H9 (cell line): ENCODE measurements around the gene TRAPPC8. TPM values are rescaled to one million over a fixed set of nuclear protein-coding genes. Genes with fewer than 3 reads are reported as not detected.
"Not testable (repeated sequence)": the region's sequence is repeated elsewhere in the genome, so short reads cannot be mapped to it uniquely, and the experiment has no call there.

Experiments used
- DNase-seq: peaks from one replicate; pipeline ENCODE4 v3.0.0-alpha.2; 2017
- H2AFZ ChIP-seq: one replicate; pipeline ENCODE4 v1.6.1; 2013; ENCODE audit warnings: mild to moderate bottlenecking, low read length, control low read depth, moderate library complexity
- H2AK5ac ChIP-seq: 2 replicates; pipeline ENCODE4 v1.6.1; 2013; ENCODE audit warnings: low read length, control low read depth, mixed read lengths; ENCODE audit not compliant: insufficient read length
- H2BK120ac ChIP-seq: one replicate; pipeline ENCODE4 v1.6.1; 2013; ENCODE audit warnings: low read depth, mild to moderate bottlenecking, low read length, control low read depth, inconsistent platforms; ENCODE audit not compliant: poor library complexity, severe bottlenecking
- H2BK12ac ChIP-seq: 2 replicates; pipeline ENCODE4 v1.6.1; 2013; ENCODE audit warnings: low read length, control low read depth, mixed read lengths, low read depth; ENCODE audit not compliant: insufficient read length
- H2BK15ac ChIP-seq: 2 replicates; pipeline ENCODE4 v1.6.1; 2013; ENCODE audit warnings: low read depth, low read length, control low read depth
- H2BK20ac ChIP-seq: one replicate; pipeline ENCODE4 v1.6.1; 2013; ENCODE audit warnings: low read depth, mild to moderate bottlenecking, low read length, control low read depth, inconsistent platforms; ENCODE audit not compliant: poor library complexity, severe bottlenecking
- H2BK5ac ChIP-seq: 2 replicates; pipeline ENCODE4 v1.6.1; 2013; ENCODE audit warnings: low read length, control low read depth, mixed read lengths; ENCODE audit not compliant: insufficient read length
- H3K14ac ChIP-seq: 2 replicates; pipeline ENCODE4 v1.6.1; 2013; ENCODE audit warnings: low read length, control low read depth; ENCODE audit not compliant: insufficient read depth
- H3K18ac ChIP-seq: 2 replicates; pipeline ENCODE4 v1.6.1; 2013; ENCODE audit warnings: low read depth, mild to moderate bottlenecking, mixed read lengths, low read length, control low read depth; ENCODE audit not compliant: insufficient read length
- H3K23ac ChIP-seq: 2 replicates; pipeline ENCODE4 v1.6.1; 2013; ENCODE audit warnings: low read length, control low read depth, mixed read lengths, low read depth; ENCODE audit not compliant: insufficient read length
- H3K23me2 ChIP-seq: 2 replicates; pipeline ENCODE4 v1.6.1; 2013; ENCODE audit warnings: low read depth, mild to moderate bottlenecking, mixed read lengths, low read length, control low read depth; ENCODE audit not compliant: insufficient read length, poor library complexity, severe bottlenecking
- H3K27ac ChIP-seq: 2 replicates; pipeline ENCODE4 v1.5.1; 2013; ENCODE audit warnings: low read length, control low read depth, mixed read lengths, low read depth; ENCODE audit not compliant: insufficient read length
- H3K27me3 ChIP-seq: 2 replicates; pipeline ENCODE4 v1.6.1; 2013; ENCODE audit warnings: low read length, control low read depth, inconsistent platforms; ENCODE audit not compliant: insufficient read depth
- H3K4ac ChIP-seq: 2 replicates; pipeline ENCODE4 v1.6.1; 2013; ENCODE audit warnings: low read depth, mild to moderate bottlenecking, control low read depth, inconsistent platforms, low read length, moderate library complexity
- H3K4me1 ChIP-seq: 2 replicates; pipeline ENCODE4 v1.6.1; 2013; ENCODE audit warnings: low read length, control low read depth, inconsistent platforms; ENCODE audit not compliant: insufficient read depth
- H3K4me2 ChIP-seq: 2 replicates; pipeline ENCODE4 v1.6.1; 2013; ENCODE audit warnings: low read length, control low read depth, mixed read lengths; ENCODE audit not compliant: insufficient read length, insufficient read depth
- H3K56ac ChIP-seq: 2 replicates; pipeline ENCODE4 v1.6.1; 2013; ENCODE audit warnings: low read depth, mild to moderate bottlenecking, mixed read lengths, low read length, control low read depth; ENCODE audit not compliant: insufficient read length
- H3K79me1 ChIP-seq: 2 replicates; pipeline ENCODE4 v1.6.1; 2013; ENCODE audit warnings: low read depth, mild to moderate bottlenecking, moderate library complexity, low read length, control low read depth, inconsistent platforms; ENCODE audit not compliant: insufficient read depth, poor library complexity, severe bottlenecking
- H3K79me2 ChIP-seq: 2 replicates; pipeline ENCODE4 v1.6.1; 2013; ENCODE audit warnings: low read length, control low read depth, inconsistent platforms; ENCODE audit not compliant: insufficient read depth
- H3K9ac ChIP-seq: 2 replicates; pipeline ENCODE4 v1.6.1; 2013; ENCODE audit warnings: low read length, control low read depth, mixed read lengths; ENCODE audit not compliant: insufficient read length; ENCODE audit errors: extremely low read depth
- H3K9me3 ChIP-seq: one replicate; pipeline ENCODE4 v1.6.1; 2013; ENCODE audit warnings: low read depth, low read length, inconsistent platforms; ENCODE audit not compliant: control insufficient read depth
- H3T11ph ChIP-seq: one replicate; pipeline ENCODE4 v1.6.1; 2013; ENCODE audit warnings: mild to moderate bottlenecking, low read length, control low read depth, inconsistent platforms
- H4K20me1 ChIP-seq: one replicate; pipeline ENCODE4 v1.6.1; 2013; ENCODE audit not compliant: control insufficient read depth, insufficient read length, insufficient read depth
- H4K5ac ChIP-seq: 2 replicates; pipeline ENCODE4 v1.6.1; 2013; ENCODE audit warnings: low read depth, mild to moderate bottlenecking, mixed read lengths, low read length, control low read depth; ENCODE audit not compliant: insufficient read length
- H4K8ac ChIP-seq: replicated peaks from 2 replicates; pipeline ENCODE4 v1.6.1; 2013; ENCODE audit warnings: low read length, control low read depth, mixed read lengths, low read depth; ENCODE audit not compliant: insufficient read length
- H4K91ac ChIP-seq: 2 replicates; pipeline ENCODE4 v1.6.1; 2013; ENCODE audit warnings: low read depth, mild to moderate bottlenecking, moderate library complexity, mixed read lengths, low read length, control low read depth; ENCODE audit not compliant: insufficient read length
- H3K27ac Mint-ChIP-seq, 3 experiments: 2 replicates in 2 of 3; 3 replicates in 1 of 3; pipeline ENCODE4 v1.8.0; 2020 to 2021; ENCODE audit warnings: mixed read lengths in 3 of 3, mild to moderate bottlenecking in 1 of 3, moderate library complexity in 1 of 3
- H3K27me3 Mint-ChIP-seq: 2 replicates; pipeline ENCODE4 v1.8.0; 2021; ENCODE audit warnings: low read depth, mild to moderate bottlenecking, moderate library complexity, mixed read lengths
- H3K36me3 Mint-ChIP-seq, 3 experiments: 2 replicates in 2 of 3; 3 replicates in 1 of 3; pipeline ENCODE4 v1.8.0; 2020 to 2021; ENCODE audit warnings: low read depth in 3 of 3, mixed read lengths in 3 of 3; ENCODE audit not compliant: insufficient read depth in 1 of 3
- H3K4me1 Mint-ChIP-seq, 2 experiments: 2 replicates each; pipeline ENCODE4 v1.8.0; 2020; ENCODE audit warnings: mixed read lengths in 2 of 2
- H3K4me3 Mint-ChIP-seq, 2 experiments: 2 replicates in 1 of 2; 3 replicates in 1 of 2; pipeline ENCODE4 v1.8.0; 2020 to 2021; ENCODE audit warnings: mild to moderate bottlenecking in 2 of 2, mixed read lengths in 2 of 2, moderate library complexity in 1 of 2
- H3K9me3 Mint-ChIP-seq, 2 experiments: 2 replicates in 1 of 2; 3 replicates in 1 of 2; pipeline ENCODE4 v1.8.0; 2020; ENCODE audit warnings: mild to moderate bottlenecking in 2 of 2, mixed read lengths in 2 of 2, moderate library complexity in 1 of 2
- WGBS: extraction: QIAGEN DNeasy Blood & Tissue Kit; methylation state at CpG from one replicate; pipeline ENCODE4 v1.1.7; 2013; ENCODE audit warnings: missing lambda C conversion rate, low lambda C conversion rate, mixed read lengths; ENCODE audit not compliant: insufficient read length; ENCODE audit errors: extremely low coverage; 5-methylcytosine and 5-hydroxymethylcytosine counted together
- total RNA-seq: library from RNA; stranded (reverse); gene quantifications from 2 replicates; pipeline ENCODE4 v1.2.1, GENCODE V29; 2021
- TF ChIP-seq, protein P1 (sequence below): fragments of 200-600 bp; sonication (generic); conservative IDR thresholded peaks from 3 replicates; pipeline ENCODE4 v1.8.0; 2021; ENCODE audit warnings: antibody characterized with exemption, mild to moderate bottlenecking

The TRAPPC8 gene
- total RNA-seq, 1 experiment from 2014 or later, result 40.4 TPM

DNA sequence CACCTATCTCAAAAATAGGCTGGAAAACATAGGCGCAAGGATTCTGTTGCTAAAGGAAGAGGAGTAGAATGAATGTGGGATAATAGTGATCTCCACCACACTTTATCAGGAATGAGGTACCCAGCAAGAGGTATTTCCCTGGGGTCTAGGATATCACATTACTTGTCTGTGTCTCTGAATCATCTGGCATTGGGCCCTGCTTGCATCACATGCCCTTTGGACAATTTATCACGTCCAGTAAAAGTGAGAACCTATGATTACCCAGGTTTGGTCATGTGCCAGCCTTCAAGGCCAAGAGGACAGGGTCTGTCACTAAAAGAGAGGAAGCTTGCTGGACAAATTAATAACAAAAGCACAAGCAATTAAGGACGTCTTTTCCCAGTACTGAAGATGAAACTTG, 11.4 kb upstream of the TRAPPC8 start:
- H3K27me3 Mint-ChIP-seq, result no peaks in the 10 kb centered on the region
- H3K4me1 ChIP-seq, result peaks cover 9% of the 10 kb centered on the region; the same call in 1 of the 2 replicates
- H3K9me3 Mint-ChIP-seq, result peaks cover 4 to 5% of the 10 kb centered on the region in 2 experiments; a peak in 4 of 5 replicates
- no peak overlapping the region for H4K8ac ChIP-seq
- H3K79me2 ChIP-seq, result no peaks in the 10 kb centered on the region
- H2BK12ac ChIP-seq, result no peak overlapping the region
- no peak overlapping the region for H4K91ac ChIP-seq
- no peaks in the 10 kb centered on the region for H3K9me3 ChIP-seq
- no peak overlapping the region for H3K27ac ChIP-seq
- DNase-seq, result no peak
- no peaks in the 10 kb centered on the region for H3K79me1 ChIP-seq
- H2BK20ac ChIP-seq, result no peak overlapping the region
- H2AK5ac ChIP-seq, result no peak overlapping the region
- H3K36me3 Mint-ChIP-seq, result peaks cover 0 to 3% (median 2%) of the 10 kb centered on the region in 3 experiments; a peak in 2 of 7 replicates
- no peaks in the 10 kb centered on the region for H4K20me1 ChIP-seq
- H3K4me1 Mint-ChIP-seq, result peaks cover 38 to 41% of the 10 kb centered on the region in 2 experiments
- no CpG with 5 or more reads among the region's 3 CpGs for WGBS
- H3K4me2 ChIP-seq, result no peak overlapping the region
- H2BK120ac ChIP-seq, result no peak overlapping the region
- H3K4me3 Mint-ChIP-seq, result no peak overlapping the region
- no peaks in the 10 kb centered on the region for H3K23me2 ChIP-seq
- TF ChIP-seq, protein P1, sequence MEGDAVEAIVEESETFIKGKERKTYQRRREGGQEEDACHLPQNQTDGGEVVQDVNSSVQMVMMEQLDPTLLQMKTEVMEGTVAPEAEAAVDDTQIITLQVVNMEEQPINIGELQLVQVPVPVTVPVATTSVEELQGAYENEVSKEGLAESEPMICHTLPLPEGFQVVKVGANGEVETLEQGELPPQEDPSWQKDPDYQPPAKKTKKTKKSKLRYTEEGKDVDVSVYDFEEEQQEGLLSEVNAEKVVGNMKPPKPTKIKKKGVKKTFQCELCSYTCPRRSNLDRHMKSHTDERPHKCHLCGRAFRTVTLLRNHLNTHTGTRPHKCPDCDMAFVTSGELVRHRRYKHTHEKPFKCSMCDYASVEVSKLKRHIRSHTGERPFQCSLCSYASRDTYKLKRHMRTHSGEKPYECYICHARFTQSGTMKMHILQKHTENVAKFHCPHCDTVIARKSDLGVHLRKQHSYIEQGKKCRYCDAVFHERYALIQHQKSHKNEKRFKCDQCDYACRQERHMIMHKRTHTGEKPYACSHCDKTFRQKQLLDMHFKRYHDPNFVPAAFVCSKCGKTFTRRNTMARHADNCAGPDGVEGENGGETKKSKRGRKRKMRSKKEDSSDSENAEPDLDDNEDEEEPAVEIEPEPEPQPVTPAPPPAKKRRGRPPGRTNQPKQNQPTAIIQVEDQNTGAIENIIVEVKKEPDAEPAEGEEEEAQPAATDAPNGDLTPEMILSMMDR, result no peak
- H2BK5ac ChIP-seq, result no peak overlapping the region
- no peak overlapping the region for H2AFZ ChIP-seq
- no peak overlapping the region for H3T11ph ChIP-seq
- no peak overlapping the region for H4K5ac ChIP-seq
- H2BK15ac ChIP-seq, result no peak overlapping the region
- H3K23ac ChIP-seq, result no peak overlapping the region
- H3K18ac ChIP-seq, result no peak overlapping the region
- H3K27ac Mint-ChIP-seq, result peak overlapping the region in 2 of 3 experiments; percentile 0 to 2; a peak in 3 of 7 replicates
- no peaks in the 10 kb centered on the region for H3K27me3 ChIP-seq
- H3K4ac ChIP-seq, result no peak overlapping the region
- no peak overlapping the region for H3K9ac ChIP-seq
- no peak overlapping the region for H3K14ac ChIP-seq
- H3K56ac ChIP-seq, result no peak overlapping the region

DNA sequence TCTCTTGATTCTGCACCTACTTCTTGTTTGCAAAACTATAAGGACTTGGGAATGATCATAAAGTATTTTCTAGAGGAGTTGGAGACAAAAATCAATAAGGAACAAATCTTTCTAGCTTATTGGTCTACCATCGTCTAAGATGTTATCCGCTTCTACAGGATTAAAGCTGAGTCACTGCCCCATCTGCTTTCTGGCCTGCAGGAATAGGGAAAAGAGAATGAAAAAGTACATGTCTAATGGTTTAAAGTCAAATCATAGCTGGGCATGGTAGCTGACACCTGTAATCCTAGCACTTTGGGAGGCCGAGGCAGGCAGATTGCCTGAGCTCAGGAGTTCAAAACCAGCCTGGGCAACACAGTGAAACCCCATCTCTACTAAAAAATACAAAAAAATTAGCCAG, 10.8 kb upstream of the TRAPPC8 start:
- H3K18ac ChIP-seq, H3K79me1 ChIP-seq, H3K9me3 Mint-ChIP-seq, H4K91ac ChIP-seq, H3K27me3 Mint-ChIP-seq, H2BK20ac ChIP-seq, H2AFZ ChIP-seq, DNase-seq, H4K5ac ChIP-seq, H2BK5ac ChIP-seq, H3T11ph ChIP-seq, H2BK12ac ChIP-seq, H4K8ac ChIP-seq, H2BK15ac ChIP-seq, H3K23ac ChIP-seq, H3K27ac ChIP-seq, H4K20me1 ChIP-seq, H3K14ac ChIP-seq, H2BK120ac ChIP-seq, H3K4ac ChIP-seq, H3K9me3 ChIP-seq, H3K56ac ChIP-seq, H3K4me2 ChIP-seq, H2AK5ac ChIP-seq, H3K9ac ChIP-seq, H3K23me2 ChIP-seq, H3K79me2 ChIP-seq, H3K27ac Mint-ChIP-seq, H3K27me3 ChIP-seq, H3K4me3 Mint-ChIP-seq, H3K4me1 ChIP-seq, H3K36me3 Mint-ChIP-seq: not testable (repeated sequence)
- WGBS, result no CpG with 5 or more reads among the region's 3 CpGs
- H3K4me1 Mint-ChIP-seq, result peaks cover 38 to 42% of the 10 kb centered on the region in 2 experiments
